Osteoblast (primary cell): ENCODE data around the gene LAMP5. TPM values are rescaled to one million over a fixed set of nuclear protein-coding genes. Genes with fewer than 3 reads are reported as not detected.

Experiments
- DNase-seq: peaks from one replicate; pipeline ENCODE4 v3.0.0; 2011; ENCODE audit warnings: low spot score, mixed read lengths; ENCODE audit not compliant: insufficient read length; ENCODE audit errors: missing footprints
- H2AFZ ChIP-seq: 2 replicates; pipeline ENCODE4 v1.6.0; 2011; ENCODE audit warnings: mild to moderate bottlenecking, low read length
- H3K27ac ChIP-seq: 2 replicates; pipeline ENCODE4 v1.5.1; 2011; ENCODE audit warnings: mild to moderate bottlenecking, low read depth, low read length, moderate library complexity
- H3K27me3 ChIP-seq: 2 replicates; pipeline ENCODE4 v1.6.0; 2012; ENCODE audit warnings: mild to moderate bottlenecking, control low read depth, inconsistent platforms, low read length, moderate library complexity; ENCODE audit not compliant: insufficient read depth
- H3K36me3 ChIP-seq: 2 replicates; pipeline ENCODE4 v1.5.1; 2011; ENCODE audit warnings: mild to moderate bottlenecking, low read length, control low read depth, moderate library complexity; ENCODE audit not compliant: insufficient read depth
- H3K4me1 ChIP-seq: 2 replicates; pipeline ENCODE4 v1.5.1; 2011; ENCODE audit warnings: mild to moderate bottlenecking, low read length, control low read depth, moderate library complexity; ENCODE audit not compliant: insufficient read depth
- H3K4me2 ChIP-seq: 2 replicates; pipeline ENCODE4 v1.6.0; 2011; ENCODE audit warnings: mild to moderate bottlenecking, low read length; ENCODE audit not compliant: insufficient read depth
- H3K4me3 ChIP-seq: fragments of 200-600 bp; sonication (generic); 3 replicates; pipeline ENCODE4 v1.5.1; 2012; ENCODE audit warnings: mild to moderate bottlenecking, low read length, inconsistent platforms; ENCODE audit not compliant: insufficient read depth
- H3K79me2 ChIP-seq: 2 replicates; pipeline ENCODE4 v1.6.0; 2012; ENCODE audit warnings: mild to moderate bottlenecking, low read length, control low read depth, inconsistent platforms; ENCODE audit not compliant: insufficient read depth
- H3K9me3 ChIP-seq: 2 replicates; pipeline ENCODE4 v1.5.1; 2011; ENCODE audit warnings: low read depth, low read length, control low read depth
- H4K20me1 ChIP-seq: 2 replicates; pipeline ENCODE4 v1.6.0; 2012; ENCODE audit warnings: mild to moderate bottlenecking, low read length, control low read depth; ENCODE audit not compliant: insufficient read depth
- CTCF ChIP-seq: IDR thresholded peaks from 2 replicates; pipeline ENCODE4 v1.5.1; 2011; ENCODE audit warnings: mild to moderate bottlenecking, low read depth, low read length, moderate library complexity; ENCODE audit errors: extremely low read depth
- total RNA-seq: library from RNA; depleted of rRNA; stranded (reverse); fragments of >200 nt; gene quantifications from 2 replicates; pipeline ENCODE4 v1.2.3, GENCODE V29; 2012

The LAMP5 gene
- total RNA-seq, 1 donor = under 0.01 TPM

GRCh38 chr20:9476174-9476573 lies 38.2 kb upstream of the LAMP5 start:
- Histone ChIP-seq H3K27ac (no peak overlapping the region), H4K20me1 (no peaks in the 10 kb centered on the region), H3K9me3 (no peaks in the 10 kb centered on the region), H2AFZ (no peak overlapping the region), H3K79me2 (no peaks in the 10 kb centered on the region), H3K4me3 (no peak overlapping the region), H3K36me3 (no peaks in the 10 kb centered on the region), H3K27me3 (no peaks in the 10 kb centered on the region), H3K4me2 (no peak overlapping the region), H3K4me1 (peaks cover 11% of the 10 kb centered on the region)
- no peak for DNase-seq
- no peak for TF ChIP-seq CTCF

- Histone ChIP-seq H3K9me3 (no peaks in the 10 kb centered on the region), H3K4me3 (no peak overlapping the region), H3K79me2 (no peaks in the 10 kb centered on the region), H4K20me1 (no peaks in the 10 kb centered on the region), H3K27me3 (no peaks in the 10 kb centered on the region), H2AFZ (no peak overlapping the region), H3K4me1 (peaks cover 11% of the 10 kb centered on the region), H3K27ac (no peak overlapping the region), H3K36me3 (no peaks in the 10 kb centered on the region), H3K4me2 (no peak overlapping the region)
- DNase-seq = no peak
- TF ChIP-seq CTCF = no peak
Measured at GRCh38 chr20:9476637-9477036, 37.8 kb upstream of the LAMP5 start.

GRCh38 chr20:9478771-9479170 lies 35.6 kb upstream of the LAMP5 start:
- Histone ChIP-seq H3K27ac (no peak overlapping the region), H3K27me3 (no peaks in the 10 kb centered on the region), H3K4me3 (no peak overlapping the region), H3K9me3 (no peaks in the 10 kb centered on the region), H3K4me2 (no peak overlapping the region), H3K4me1 (peaks cover 11% of the 10 kb centered on the region), H4K20me1 (no peaks in the 10 kb centered on the region), H3K79me2 (no peaks in the 10 kb centered on the region), H3K36me3 (no peaks in the 10 kb centered on the region), H2AFZ (no peak overlapping the region)
- no peak for DNase-seq
- no peak for TF ChIP-seq CTCF

GRCh38 chr20:9480066-9480465 lies 34.3 kb upstream of the LAMP5 start:
- Histone ChIP-seq H3K4me3 (no peak overlapping the region), H3K4me1 (peaks cover 6% of the 10 kb centered on the region), H3K27ac (no peak overlapping the region), H3K36me3 (no peaks in the 10 kb centered on the region), H2AFZ (no peak overlapping the region), H3K27me3 (no peaks in the 10 kb centered on the region), H3K79me2 (no peaks in the 10 kb centered on the region), H3K4me2 (no peak overlapping the region), H3K9me3 (no peaks in the 10 kb centered on the region), H4K20me1 (no peaks in the 10 kb centered on the region)
- no peak for TF ChIP-seq CTCF
- DNase-seq = no peak
